HG02678 (cell line): ENCODE results near the gene THBS1.

Source experiments
- ATAC-seq: cut with Tn5 transposase; IDR thresholded peaks from one replicate; pipeline ENCODE4 v1.9.1; 2021; ENCODE audit warnings: mild to moderate bottlenecking, moderate library complexity; ENCODE audit not compliant: unreplicated experiment

The THBS1 gene

GRCh38 chr15:39573287-39573686, 7.6 kb upstream of the THBS1 start:
- ATAC-seq, result no peak

GRCh38 chr15:39573844-39574243, 7.0 kb upstream of the THBS1 start:
- ATAC-seq, result no peak

- ATAC-seq, result no peak
These were observed 6.5 kb upstream of the THBS1 start for GRCh38 chr15:39574427-39574826.

- ATAC-seq, result no peak
These were observed 5.7 kb upstream of the THBS1 start for GRCh38 chr15:39575180-39575579.

- ATAC-seq, result no peak
These were observed 1.9 kb upstream of the THBS1 start for GRCh38 chr15:39578851-39579486.

GRCh38 chr15:39579487-39580116, 1.3 kb upstream of the THBS1 start:
- ATAC-seq, result no peak

GRCh38 chr15:39580117-39580484, 778 bp upstream of the THBS1 start:
- ATAC-seq, result peak; percentile 88

GRCh38 chr15:39581242-39581792, 438 bp downstream of the THBS1 start:
- no peak for ATAC-seq

- ATAC-seq, result no peak
These were observed 960 bp downstream of the THBS1 start for GRCh38 chr15:39581793-39582285.

GRCh38 chr15:39582286-39582976, 1.6 kb downstream of the THBS1 start:
- no peak for ATAC-seq

- ATAC-seq, result no peak
These were observed 2.2 kb downstream of the THBS1 start for GRCh38 chr15:39582977-39583595.

- ATAC-seq, result no peak
These were observed 2.9 kb downstream of the THBS1 start for GRCh38 chr15:39583596-39584265.

- ATAC-seq, result no peak
These were observed 3.4 kb downstream of the THBS1 start for GRCh38 chr15:39584266-39584659.

GRCh38 chr15:39584662-39585388, 3.9 kb downstream of the THBS1 start:
- no peak for ATAC-seq

GRCh38 chr15:39585389-39585841, 4.5 kb downstream of the THBS1 start:
- no peak for ATAC-seq

GRCh38 chr15:39585871-39586301, 5.0 kb downstream of the THBS1 start:
- ATAC-seq, result no peak

GRCh38 chr15:39586387-39587095, 5.7 kb downstream of the THBS1 start:
- no peak for ATAC-seq

GRCh38 chr15:39587096-39587721, 6.3 kb downstream of the THBS1 start:
- ATAC-seq, result no peak
